Right cardiac atrium (tissue), 5 donors: ENCODE data around the gene CTDSP1. TPM values are rescaled to one million over a fixed set of nuclear protein-coding genes. Genes with fewer than 3 reads are reported as not detected.

Experiments used
- ATAC-seq, 2 donors: fragments of 200-7000 bp; cut with Tn5 transposase; one replicate each; pipeline versions ENCODE4 v1.8.0 to v1.9.1; 2020; ENCODE audit warnings: moderate library complexity in 2 of 2, mild to moderate bottlenecking in 1 of 2
- DNase-seq, 3 donors: peaks; one replicate each; pipeline ENCODE4 v3.0.0-alpha.2; 2020
- H3K27ac ChIP-seq: one replicate; pipeline ENCODE4 v1.5.1; 2013; ENCODE audit warnings: mild to moderate bottlenecking, low read length, control low read depth, moderate library complexity
- H3K27me3 ChIP-seq: one replicate; pipeline ENCODE4 v1.6.1; 2013; ENCODE audit not compliant: control insufficient read depth, insufficient read depth
- H3K4me1 ChIP-seq: one replicate; pipeline ENCODE4 v1.6.1; 2013; ENCODE audit warnings: low read length; ENCODE audit not compliant: control insufficient read depth, insufficient read depth
- H3K4me3 ChIP-seq: one replicate; pipeline ENCODE4 v1.5.1; 2013; ENCODE audit warnings: low read length, control low read depth
- H3K9me3 ChIP-seq: one replicate; pipeline ENCODE4 v1.6.1; 2013; ENCODE audit warnings: low read length; ENCODE audit not compliant: control insufficient read depth
- WGBS: extraction: QIAGEN DNeasy Blood & Tissue Kit; methylation state at CpG from one replicate; pipeline ENCODE4 v1.1.7; 2013; 5-methylcytosine and 5-hydroxymethylcytosine counted together
- intact Hi-C, 4 donors: fragments of 100-400 bp; cut with DNase I; formaldehyde crosslinking; loops; one replicate each; pipeline versions ENCODE4 v1.11.0 to v1.14.0; 2022 to 2023
- polyA plus RNA-seq: library from polyadenylated mRNA; stranded (reverse); fragments of 200-250 nt; gene quantifications from one replicate; pipeline ENCODE4 v1.2.3, GENCODE V29; 2013
- total RNA-seq, 4 donors: library from RNA; stranded (reverse); fragmentation: NEBNext Ultra II Directional; extraction: Animal tissue kit (Norgen Biotek cat#: 25700); gene quantifications; one replicate each; pipeline ENCODE4 v1.2.1, GENCODE V29; 2021
- donor health status: healthy with polysubstance abuse.
- donor health status: DM: no; HTN: yes; CAD: no.
- donor health status: DM: no; HTN: no; CAD: no.
- donor health status: DM: no; HTN: yes; CAD: no; lungs with severe emphysema.
- donor health status: DM: yes; HTN: yes; CAD: no.

Gene CTDSP1
- total and polyA plus RNA-seq, 5 donors, result 85.9 to 118 (median 116) TPM

DNA sequence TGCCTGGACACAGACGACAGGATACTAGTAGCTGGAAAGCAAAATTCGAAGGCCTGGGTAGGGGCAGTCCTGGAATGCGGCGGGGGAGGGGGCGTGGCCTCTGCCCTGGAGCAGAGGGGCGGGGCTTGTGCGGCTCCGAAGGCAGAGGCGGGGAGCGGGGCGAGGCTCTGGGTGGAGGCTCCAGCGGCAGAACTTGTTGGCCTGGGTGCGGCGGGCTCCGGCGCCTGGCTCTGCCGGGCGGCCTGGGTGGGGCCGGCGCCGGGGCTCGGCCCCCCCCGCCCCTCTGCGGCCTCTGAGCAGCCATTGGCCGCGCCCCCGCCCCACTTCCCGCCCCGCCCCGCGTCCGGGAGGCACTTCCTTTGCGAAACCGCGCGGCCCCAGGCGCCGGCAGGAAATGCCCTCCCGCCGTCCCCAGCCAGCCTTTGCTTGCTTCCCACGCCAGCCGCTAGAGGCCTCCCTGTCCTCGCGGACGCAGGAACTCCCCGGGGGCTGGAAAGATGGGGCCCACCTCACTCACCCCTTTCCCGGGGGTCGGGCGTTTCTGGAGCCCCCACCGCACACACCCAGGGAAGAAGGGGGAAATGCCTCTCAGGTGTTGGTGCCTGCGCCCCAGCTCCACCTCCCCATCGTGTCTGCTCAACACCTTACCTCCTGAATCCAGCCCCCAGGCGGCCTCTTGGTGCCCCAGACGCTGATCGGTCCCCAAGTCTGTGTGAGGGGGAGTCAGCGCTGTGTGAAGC, 6.7 kb downstream of the CTDSP1 start:
- Histone ChIP-seq H3K27ac (peak overlapping the region; percentile 96), H3K4me1 (peaks cover 6% of the 10 kb centered on the region), H3K27me3 (no peaks in the 10 kb centered on the region), H3K4me3 (peak overlapping the region; percentile 50), H3K9me3 (no peaks in the 10 kb centered on the region)
- intact Hi-C loops, result loop anchor here in 1 of 4 donors (5.0 kb wide), 1 partner anchor 61 kb away; no protein-coding TSS in a partner anchor
- under 1% methylated on average over 56 of the region's 56 CpGs for WGBS
- DNase-seq, result peak; percentile 98 to 100 (median 99)
- peak; percentile 91 for ATAC-seq

- Histone ChIP-seq H3K9me3 (no peaks in the 10 kb centered on the region), H3K27ac (peak overlapping the region; percentile 93), H3K27me3 (no peaks in the 10 kb centered on the region), H3K4me3 (peak overlapping the region; percentile 50), H3K4me1 (peaks cover 3% of the 10 kb centered on the region)
- DNase-seq (peak; percentile 70 to 92 (median 90)), ATAC-seq (peak; percentile 33 to 35)
- 10% methylated on average over 13 of the region's 13 CpGs for WGBS
- intact Hi-C loops, result loop anchor here in 1 of 4 donors (5.0 kb wide), 1 partner anchor 60 kb away; no protein-coding TSS in a partner anchor
Measured at GRCh38 chr2:218406949-218407618, 7.4 kb downstream of the CTDSP1 start.

GRCh38 chr2:218407717-218408116, 8.0 kb downstream of the CTDSP1 start:
- peaks cover 3% of the 10 kb centered on the region for H3K4me1 ChIP-seq
- intact Hi-C loops, result loop anchor here in 1 of 4 donors (5.0 kb wide), 1 partner anchor 60 kb away; no protein-coding TSS in a partner anchor
- H3K9me3 ChIP-seq, result no peaks in the 10 kb centered on the region
- H3K4me3 ChIP-seq, result no peak overlapping the region
- ATAC-seq, result no peak
- no peaks in the 10 kb centered on the region for H3K27me3 ChIP-seq
- WGBS, result 79% methylated on average over 8 of the region's 8 CpGs
- no peak overlapping the region for H3K27ac ChIP-seq
- peak in 1 of 3 donors; percentile 60 for DNase-seq

GRCh38 chr2:218418321-218418716, 18.7 kb downstream of the CTDSP1 start:
- WGBS, result 92% methylated on average over 5 of the region's 5 CpGs
- H3K4me1 ChIP-seq, result no peaks in the 10 kb centered on the region
- intact Hi-C loops, result loop anchor here in 2 of 4 donors (10.0 kb wide), 2 partner anchors 46 to 226 kb away; no protein-coding TSS in a partner anchor
- H3K27me3 ChIP-seq, result no peaks in the 10 kb centered on the region
- no peak overlapping the region for H3K4me3 ChIP-seq
- DNase-seq, result no peak
- ATAC-seq, result no peak
- no peaks in the 10 kb centered on the region for H3K9me3 ChIP-seq
- H3K27ac ChIP-seq, result no peak overlapping the region

DNA sequence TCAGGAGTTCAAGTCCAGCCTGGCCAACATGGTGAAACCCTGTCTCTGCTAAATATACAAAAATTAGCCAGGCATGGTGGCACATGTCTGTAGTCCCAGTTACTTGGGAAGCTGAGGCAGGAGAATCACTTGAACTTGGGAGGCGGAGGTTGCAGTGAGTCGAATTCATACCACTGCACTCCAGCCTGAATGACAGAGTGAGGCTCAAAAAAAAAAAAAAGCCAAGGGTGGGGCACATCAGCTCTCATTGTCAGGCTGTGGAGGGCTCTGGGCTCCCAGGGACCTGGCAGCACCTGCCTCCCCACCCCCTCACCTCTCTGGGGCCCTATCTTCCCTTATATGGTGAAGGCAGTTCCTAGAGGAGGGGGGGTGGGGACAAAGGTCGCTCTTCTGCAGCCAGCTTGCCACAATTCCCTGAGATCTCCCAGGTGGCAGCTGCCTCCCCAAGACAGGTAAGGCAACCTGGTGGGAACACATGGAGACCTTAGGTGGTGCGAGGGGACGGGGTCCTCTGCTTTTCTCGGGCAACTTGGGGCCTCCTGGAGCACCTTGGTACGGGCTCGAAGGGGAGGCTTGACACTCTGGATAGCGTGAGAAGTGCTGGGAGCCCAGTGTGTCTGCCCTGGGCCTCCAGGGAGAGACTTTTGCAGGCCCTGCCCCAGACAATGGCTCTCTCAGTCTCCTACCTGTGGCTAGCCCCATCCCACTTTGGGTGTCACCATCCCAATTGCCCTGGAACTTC, 19.2 kb downstream of the CTDSP1 start, which contains the start of gene VIL1:
VIL1 (plus strand) TSS at position 407 of the 742 bp plus-strand sequence. CDS start 4,656 bp downstream, outside the sequence.
- 87% methylated on average over 9 of the region's 9 CpGs for WGBS
- Histone ChIP-seq H3K4me1 (no peaks in the 10 kb centered on the region), H3K9me3 (no peaks in the 10 kb centered on the region), H3K27me3 (no peaks in the 10 kb centered on the region), H3K27ac (no peak within 1 kb of the TSS), H3K4me3 (no peak within 1 kb of the TSS)
- no peak for DNase-seq
- intact Hi-C loops, result loop anchor here in 2 of 4 donors (10.0 kb wide), 2 partner anchors 46 to 226 kb away; no protein-coding TSS in a partner anchor
- ATAC-seq, result peak in 1 of 2 donors; percentile 59

- intact Hi-C loops, result loop anchor here in 2 of 4 donors (10.0 kb wide), 2 partner anchors 45 to 225 kb away; no protein-coding TSS in a partner anchor
- no peaks in the 10 kb centered on the region for H3K27me3 ChIP-seq
- H3K4me1 ChIP-seq, result no peaks in the 10 kb centered on the region
- no peaks in the 10 kb centered on the region for H3K9me3 ChIP-seq
- WGBS, result 69% methylated on average over 7 of the region's 7 CpGs
- H3K4me3 ChIP-seq, result no peak overlapping the region
- H3K27ac ChIP-seq, result no peak overlapping the region
- no peak for DNase-seq
- ATAC-seq, result no peak
Measured at GRCh38 chr2:218419630-218420216, 20.1 kb downstream of the CTDSP1 start.

GRCh38 chr2:218421027-218421426, 21.4 kb downstream of the CTDSP1 start:
- Histone ChIP-seq H3K4me1 (no peaks in the 10 kb centered on the region), H3K27me3 (no peaks in the 10 kb centered on the region), H3K4me3 (no peak overlapping the region), H3K27ac (no peak overlapping the region), H3K9me3 (no peaks in the 10 kb centered on the region)
- WGBS, result 80% methylated on average over 2 of the region's 2 CpGs
- ATAC-seq (no peak), DNase-seq (no peak)
- intact Hi-C loops, result no loop called here

GRCh38 chr2:218422403-218423086, 22.9 kb downstream of the CTDSP1 start:
- Histone ChIP-seq H3K9me3 (no peaks in the 10 kb centered on the region), H3K27ac (no peak overlapping the region), H3K4me3 (no peak overlapping the region), H3K4me1 (no peaks in the 10 kb centered on the region), H3K27me3 (no peaks in the 10 kb centered on the region)
- no peak for ATAC-seq
- no peak for DNase-seq
- intact Hi-C loops, result no loop called here
- 75% methylated on average over 9 of the region's 9 CpGs for WGBS

- no peak for ATAC-seq
- Histone ChIP-seq H3K9me3 (no peaks in the 10 kb centered on the region), H3K4me3 (no peak overlapping the region), H3K27ac (no peak overlapping the region), H3K4me1 (no peaks in the 10 kb centered on the region), H3K27me3 (no peaks in the 10 kb centered on the region)
- intact Hi-C loops, result no loop called here
- 87% methylated on average over 9 of the region's 9 CpGs for WGBS
- no peak for DNase-seq
Measured at GRCh38 chr2:218423584-218423983, 23.9 kb downstream of the CTDSP1 start.

DNA sequence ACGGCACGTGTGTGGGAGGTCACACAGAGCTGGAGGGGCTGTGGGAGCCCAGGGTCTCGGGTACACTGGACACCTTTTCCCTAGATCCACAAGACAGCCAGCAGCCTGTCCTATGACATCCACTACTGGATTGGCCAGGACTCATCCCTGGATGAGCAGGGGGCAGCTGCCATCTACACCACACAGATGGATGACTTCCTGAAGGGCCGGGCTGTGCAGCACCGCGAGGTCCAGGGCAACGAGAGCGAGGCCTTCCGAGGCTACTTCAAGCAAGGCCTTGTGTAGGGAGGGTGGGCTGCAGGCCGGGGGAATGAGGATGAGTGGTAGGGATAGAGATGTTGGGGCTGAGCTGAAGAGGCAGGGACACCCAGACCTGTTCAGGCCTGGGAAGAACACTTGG, 25.9 kb downstream of the CTDSP1 start:
- no peak overlapping the region for H3K27ac ChIP-seq
- H3K4me1 ChIP-seq, result no peaks in the 10 kb centered on the region
- H3K27me3 ChIP-seq, result no peaks in the 10 kb centered on the region
- ATAC-seq (no peak), DNase-seq (no peak)
- no peaks in the 10 kb centered on the region for H3K9me3 ChIP-seq
- WGBS, result 87% methylated on average over 10 of the region's 10 CpGs
- no peak overlapping the region for H3K4me3 ChIP-seq
- intact Hi-C loops, result no loop called here
